Liver (tissue), 9 donors: ENCODE measurements around the gene ZNF518B. TPM values are rescaled to one million over a fixed set of nuclear protein-coding genes. Genes with fewer than 3 reads are reported as not detected.

Experiments used
- DNase-seq: peaks from one replicate; pipeline ENCODE4 v3.0.0-alpha.2; 2017; ENCODE audit warnings: low spot score
- H3K27ac ChIP-seq, 2 donors: one replicate each; pipeline ENCODE4 v1.7.0; 2013; ENCODE audit warnings: inconsistent platforms in 2 of 2, low read length in 2 of 2, control low read depth in 1 of 2, low read depth in 1 of 2, mild to moderate bottlenecking in 1 of 2
- H3K27me3 ChIP-seq, 4 donors: one replicate each; pipeline versions ENCODE4 v1.6.1 to v1.7.0; 2013; ENCODE audit warnings: low read length in 3 of 4, inconsistent platforms in 1 of 4, mild to moderate bottlenecking in 1 of 4, moderate library complexity in 1 of 4; ENCODE audit not compliant: control insufficient read depth in 4 of 4, insufficient read depth in 4 of 4
- H3K36me3 ChIP-seq, 4 donors: one replicate each; pipeline versions ENCODE4 v1.6.1 to v1.7.0; 2013; ENCODE audit warnings: low read length in 3 of 4, mild to moderate bottlenecking in 3 of 4, low read depth in 1 of 4, moderate library complexity in 1 of 4; ENCODE audit not compliant: control insufficient read depth in 4 of 4, insufficient read depth in 3 of 4
- H3K4me1 ChIP-seq, 4 donors: one replicate each; pipeline versions ENCODE4 v1.6.1 to v1.7.0; 2013; ENCODE audit warnings: low read length in 3 of 4, mild to moderate bottlenecking in 3 of 4, moderate library complexity in 1 of 4; ENCODE audit not compliant: control insufficient read depth in 4 of 4, insufficient read depth in 4 of 4
- H3K4me3 ChIP-seq, 3 donors: one replicate each; pipeline versions ENCODE4 v1.6.1 to v1.7.0; 2013; ENCODE audit warnings: low read length in 3 of 3, control low read depth in 1 of 3, low read depth in 1 of 3, mild to moderate bottlenecking in 1 of 3
- H3K9ac ChIP-seq, 2 donors: one replicate each; pipeline ENCODE4 v1.7.0; 2013; ENCODE audit warnings: low read length in 2 of 2, mild to moderate bottlenecking in 2 of 2, moderate library complexity in 2 of 2, control low read depth in 1 of 2, low read depth in 1 of 2
- H3K9me3 ChIP-seq, 4 donors: one replicate each; pipeline versions ENCODE4 v1.6.1 to v1.7.0; 2013; ENCODE audit warnings: low read length in 3 of 4; ENCODE audit not compliant: control insufficient read depth in 4 of 4
- EGR1 ChIP-seq, 2 donors: IDR thresholded peaks; 2 replicates each; pipeline ENCODE4 v1.6.1; 2016 to 2018; ENCODE audit warnings: antibody characterized with exemption in 2 of 2, low read depth in 2 of 2
- FOXA2 ChIP-seq: IDR thresholded peaks from 2 replicates; pipeline ENCODE4 v1.6.1; 2016; ENCODE audit warnings: antibody characterized with exemption
- GABPA ChIP-seq, 2 donors: IDR thresholded peaks in 1 of 2; conservative IDR thresholded peaks in 1 of 2; 2 replicates each; pipeline ENCODE4 v1.6.1; 2016; ENCODE audit warnings: antibody characterized with exemption in 2 of 2, mild to moderate bottlenecking in 1 of 2, moderate library complexity in 1 of 2
- HNF4A ChIP-seq, 2 donors: conservative IDR thresholded peaks; 2 replicates each; pipeline ENCODE4 v1.6.1; 2016; ENCODE audit warnings: antibody characterized with exemption in 2 of 2, mild to moderate bottlenecking in 2 of 2
- HNF4G ChIP-seq: IDR thresholded peaks from 2 replicates; pipeline ENCODE4 v1.6.1; 2016; ENCODE audit warnings: antibody characterized with exemption
- JUND ChIP-seq, 2 donors: IDR thresholded peaks; 2 replicates each; pipeline ENCODE4 v1.6.1; 2016; ENCODE audit warnings: antibody characterized with exemption in 2 of 2
- MAX ChIP-seq: IDR thresholded peaks from 2 replicates; pipeline ENCODE4 v1.6.1; 2016; ENCODE audit warnings: antibody characterized with exemption
- RAD21 ChIP-seq, 2 donors: IDR thresholded peaks; 2 replicates each; pipeline ENCODE4 v1.6.1; 2016; ENCODE audit warnings: antibody characterized with exemption in 2 of 2, mild to moderate bottlenecking in 2 of 2
- REST ChIP-seq: IDR thresholded peaks from 2 replicates; pipeline ENCODE4 v1.6.1; 2016; ENCODE audit warnings: antibody characterized with exemption, mild to moderate bottlenecking
- RXRA ChIP-seq, 2 donors: IDR thresholded peaks; 2 replicates each; pipeline ENCODE4 v1.6.1; 2017 to 2018; ENCODE audit warnings: antibody characterized with exemption in 2 of 2, mild to moderate bottlenecking in 1 of 2
- SP1 ChIP-seq: IDR thresholded peaks from 2 replicates; pipeline ENCODE4 v1.6.1; 2018; ENCODE audit warnings: antibody characterized with exemption, mild to moderate bottlenecking
- YY1 ChIP-seq: IDR thresholded peaks from 2 replicates; pipeline ENCODE4 v1.6.1; 2016; ENCODE audit warnings: antibody characterized with exemption, mild to moderate bottlenecking
- ZBTB33 ChIP-seq: IDR thresholded peaks from 2 replicates; pipeline ENCODE4 v1.6.1; 2016; ENCODE audit warnings: antibody characterized with exemption
- WGBS: extraction: QIAGEN DNeasy Blood & Tissue Kit; methylation state at CpG from one replicate; pipeline ENCODE4 v1.1.7; 2013; 5-methylcytosine and 5-hydroxymethylcytosine counted together
- polyA plus RNA-seq, 2 donors: library from polyadenylated mRNA; stranded (reverse) in 1 of 2; unstranded in 1 of 2; fragments of 200-250 nt in 1 of 2; fragments of >200 nt in 1 of 2; fragmentation: Nextera tagmentation in 1 of 2; extraction: Ambion mirVana in 1 of 2; gene quantifications; one replicate each; pipeline versions ENCODE4 v1.2.1 to v1.2.3, GENCODE V29; 2013 to 2015
- total RNA-seq, 2 donors: library from RNA; depleted of rRNA; stranded (reverse); fragments of >200 nt; gene quantifications; one replicate each; pipeline ENCODE4 v1.2.3, GENCODE V29; 2014
- TF ChIP-seq, protein P1 (sequence below): fragments of 150-350 bp; IDR thresholded peaks from 2 replicates; pipeline ENCODE4 v1.5.1; 2017; ENCODE audit warnings: improper control_type of control experiment, low read depth, low read length; ENCODE audit not compliant: missing input control
- donor health status: healthy.
- donor health status: healthy.
- donor health status: healthy.
- donor health status: healthy.
- donor health status: healthy.

ZNF518B gene
- total and polyA plus RNA-seq, 4 donors: 1.4 to 15.0 (median 6.9) TPM

GRCh38 chr4:10454726-10455125 lies 2.5 kb downstream of the ZNF518B start:
- TF ChIP-seq REST (no peak), GABPA (IDR thresholded peaks at IDR 0.05 in 1 of 2, conservative IDR thresholded peaks at IDR 0.05 in 1 of 2) (no peak), HNF4G (no peak), RAD21 (IDR thresholded peaks at IDR 0.05) (no peak), JUND (IDR thresholded peaks at IDR 0.05) (no peak), FOXA2 (no peak), EGR1 (IDR thresholded peaks at IDR 0.05; ENCODE audit: low read depth in 2 of 2) (no peak), SP1 (no peak), YY1 (no peak), ZBTB33 (no peak), MAX (no peak), HNF4A (conservative IDR thresholded peaks at IDR 0.05) (no peak), RXRA (IDR thresholded peaks at IDR 0.05) (no peak)
- TF ChIP-seq, protein P1, sequence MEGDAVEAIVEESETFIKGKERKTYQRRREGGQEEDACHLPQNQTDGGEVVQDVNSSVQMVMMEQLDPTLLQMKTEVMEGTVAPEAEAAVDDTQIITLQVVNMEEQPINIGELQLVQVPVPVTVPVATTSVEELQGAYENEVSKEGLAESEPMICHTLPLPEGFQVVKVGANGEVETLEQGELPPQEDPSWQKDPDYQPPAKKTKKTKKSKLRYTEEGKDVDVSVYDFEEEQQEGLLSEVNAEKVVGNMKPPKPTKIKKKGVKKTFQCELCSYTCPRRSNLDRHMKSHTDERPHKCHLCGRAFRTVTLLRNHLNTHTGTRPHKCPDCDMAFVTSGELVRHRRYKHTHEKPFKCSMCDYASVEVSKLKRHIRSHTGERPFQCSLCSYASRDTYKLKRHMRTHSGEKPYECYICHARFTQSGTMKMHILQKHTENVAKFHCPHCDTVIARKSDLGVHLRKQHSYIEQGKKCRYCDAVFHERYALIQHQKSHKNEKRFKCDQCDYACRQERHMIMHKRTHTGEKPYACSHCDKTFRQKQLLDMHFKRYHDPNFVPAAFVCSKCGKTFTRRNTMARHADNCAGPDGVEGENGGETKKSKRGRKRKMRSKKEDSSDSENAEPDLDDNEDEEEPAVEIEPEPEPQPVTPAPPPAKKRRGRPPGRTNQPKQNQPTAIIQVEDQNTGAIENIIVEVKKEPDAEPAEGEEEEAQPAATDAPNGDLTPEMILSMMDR: no peak
- DNase-seq: no peak
- peaks cover 0 to 14% (median 6%) of the 10 kb centered on the region in 4 donors for H3K36me3 ChIP-seq
- H3K27me3 ChIP-seq: peaks cover 0 to 3% (median 0%) of the 10 kb centered on the region in 4 donors
- no peaks in the 10 kb centered on the region for H3K9me3 ChIP-seq
- WGBS: 93% methylated on average over 6 of the region's 6 CpGs
- H3K4me3 ChIP-seq: no peak overlapping the region
- H3K27ac ChIP-seq: no peak overlapping the region
- H3K4me1 ChIP-seq: peaks cover 0 to 11% (median 3%) of the 10 kb centered on the region in 4 donors
- no peak overlapping the region for H3K9ac ChIP-seq

GRCh38 chr4:10454121-10454520 lies 3.1 kb downstream of the ZNF518B start:
- no peak overlapping the region for H3K27ac ChIP-seq
- peaks cover 0 to 11% (median 3%) of the 10 kb centered on the region in 4 donors for H3K4me1 ChIP-seq
- H3K27me3 ChIP-seq: no peaks in the 10 kb centered on the region
- 100% methylated on average over 1 of the region's 1 CpG for WGBS
- H3K36me3 ChIP-seq: peaks cover 0 to 14% (median 6%) of the 10 kb centered on the region in 4 donors
- TF ChIP-seq HNF4A (conservative IDR thresholded peaks at IDR 0.05) (no peak), HNF4G (no peak)
- no peaks in the 10 kb centered on the region for H3K9me3 ChIP-seq
- no peak overlapping the region for H3K9ac ChIP-seq
- DNase-seq: no peak
- H3K4me3 ChIP-seq: no peak overlapping the region
